K562 (cell line): ENCODE results near the gene OPN5. TPM values are rescaled to one million over a fixed set of nuclear protein-coding genes. Genes with fewer than 3 reads are reported as not detected.

Source experiments
- CHD2 ChIP-seq: IDR thresholded peaks from 2 replicates; pipeline ENCODE4 v1.6.1; 2011; ENCODE audit warnings: low read depth, low read length
- MGA ChIP-seq: fragments of 450-650 bp; IDR thresholded peaks from 2 replicates; pipeline ENCODE4 v1.6.1; 2016; ENCODE audit warnings: mild to moderate bottlenecking, moderate library complexity
- ZNF740 ChIP-seq, 3 experiments: fragments of 200-800 bp in 1 of 3; sonication (Bioruptor generic) in 1 of 3; sonication (generic) in 1 of 3; formaldehyde crosslinking in 1 of 3; IDR thresholded peaks; 2 replicates each; pipeline versions ENCODE4 v1.6.1 to v1.8.0; 2016 to 2022; ENCODE audit warnings: mild to moderate bottlenecking in 2 of 3, missing compliant biosample characterization in 2 of 3, missing genetic modification characterization in 2 of 3, missing genetic modification reagents in 1 of 3
- polyA plus RNA-seq, 8 experiments: library from polyadenylated mRNA; depleted of rRNA in 4 of 8; stranded (reverse) in 5 of 8; unstranded in 3 of 8; fragments of >200 nt; fragmentation: Nextera tagmentation in 2 of 8; fragmentation: Illumina TruSeq in 1 of 8; extraction: Ambion mirVana in 2 of 8; extraction: Trizol in 1 of 8; gene quantifications; 2 replicates each; pipeline versions ENCODE4 v1.2.1 to v1.2.3, GENCODE V29; 2011 to 2014; ENCODE audit warnings: inconsistent platforms in 1 of 8, missing spikeins in 1 of 8
- total RNA-seq, 7 experiments: library from RNA; depleted of rRNA in 6 of 7; stranded (reverse); fragments of >200 nt in 6 of 7; fragmentation: Illumina TruSeq in 2 of 7; extraction: Trizol in 2 of 7; gene quantifications; 2 replicates each; pipeline versions ENCODE4 v1.2.1 to v1.2.3, GENCODE V29; 2011 to 2021; ENCODE audit warnings: low replicate concordance in 1 of 7

OPN5 gene
- total and polyA plus RNA-seq, 9 of the 15 experiments (the other 6 are each of a cell fraction or from before 2014, with no cell fraction given) = not detected

- TF ChIP-seq ZNF740 (CRISPR knock-in tag; IDR thresholded peaks at IDR 0.05) (no peak), ZNF740 (tag; IDR thresholded peaks at IDR 0.05) (no peak), CHD2 (no peak), MGA (no peak)
These were observed 28.0 kb downstream of the OPN5 start (continued) for GRCh38 chr6:47809873-47810272.
